ENCODE results near the gene CDKN2A.
A peak's percentile ranks its signal among the peaks of the same experiment; 100 is the strongest.

Gene CDKN2A

GRCh38 chr9:21993893-21994555, at the start of gene CDKN2A:
CDKN2A (minus strand) TSS chr9:21994392.
- DNase-seq (ENCODE audit: low spot score) = peak; percentile 41

GRCh38 chr9:22043928-22044327, 49.7 kb upstream of the CDKN2A start:
- DNase-seq (ENCODE audit: low spot score) = no peak

GRCh38 chr9:22041775-22042174, 47.6 kb upstream of the CDKN2A start:
- DNase-seq (ENCODE audit: low spot score) = no peak

DNA sequence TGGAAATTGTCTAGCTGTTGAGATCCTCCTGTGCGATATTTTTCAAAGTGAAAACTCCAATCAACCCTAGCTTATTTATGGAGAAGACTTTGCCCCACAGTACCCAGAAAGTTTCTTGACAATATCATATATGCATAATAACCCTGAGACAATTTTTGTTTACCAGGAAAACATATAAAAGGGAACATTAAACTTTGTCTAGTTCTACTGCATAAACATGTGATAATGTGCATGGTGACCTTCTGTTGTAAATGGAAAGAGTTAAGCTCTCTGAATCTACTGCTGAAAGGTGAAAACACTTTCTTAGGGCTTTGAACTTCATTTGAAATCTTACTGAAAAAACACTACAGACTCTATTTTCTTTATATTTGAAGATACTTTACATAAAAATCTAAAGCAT, 47.2 kb upstream of the CDKN2A start:
- no peak for DNase-seq (ENCODE audit: low spot score)

GRCh38 chr9:22040760-22041159, 46.6 kb upstream of the CDKN2A start:
- DNase-seq (ENCODE audit: low spot score) = no peak

DNA sequence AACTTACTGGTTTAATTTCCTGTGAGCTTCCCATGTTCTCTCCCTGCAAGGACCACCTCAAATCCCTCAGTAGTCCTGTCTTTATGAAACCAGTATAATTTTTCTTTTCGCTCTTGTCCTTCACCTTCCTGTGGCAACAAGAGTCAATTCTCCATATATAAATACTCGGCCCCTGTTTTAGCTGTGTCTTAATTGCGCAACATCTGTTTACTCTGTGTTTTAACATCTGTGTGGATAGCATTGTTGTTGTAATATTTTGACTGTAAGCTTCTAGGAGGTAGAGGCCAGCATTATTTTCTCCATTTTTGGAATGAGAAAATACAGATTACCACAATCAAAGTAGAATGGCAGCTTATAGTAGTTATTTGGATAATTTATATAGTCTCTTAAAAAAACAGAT, 45.1 kb upstream of the CDKN2A start:
- no peak for DNase-seq (ENCODE audit: low spot score)

DNA sequence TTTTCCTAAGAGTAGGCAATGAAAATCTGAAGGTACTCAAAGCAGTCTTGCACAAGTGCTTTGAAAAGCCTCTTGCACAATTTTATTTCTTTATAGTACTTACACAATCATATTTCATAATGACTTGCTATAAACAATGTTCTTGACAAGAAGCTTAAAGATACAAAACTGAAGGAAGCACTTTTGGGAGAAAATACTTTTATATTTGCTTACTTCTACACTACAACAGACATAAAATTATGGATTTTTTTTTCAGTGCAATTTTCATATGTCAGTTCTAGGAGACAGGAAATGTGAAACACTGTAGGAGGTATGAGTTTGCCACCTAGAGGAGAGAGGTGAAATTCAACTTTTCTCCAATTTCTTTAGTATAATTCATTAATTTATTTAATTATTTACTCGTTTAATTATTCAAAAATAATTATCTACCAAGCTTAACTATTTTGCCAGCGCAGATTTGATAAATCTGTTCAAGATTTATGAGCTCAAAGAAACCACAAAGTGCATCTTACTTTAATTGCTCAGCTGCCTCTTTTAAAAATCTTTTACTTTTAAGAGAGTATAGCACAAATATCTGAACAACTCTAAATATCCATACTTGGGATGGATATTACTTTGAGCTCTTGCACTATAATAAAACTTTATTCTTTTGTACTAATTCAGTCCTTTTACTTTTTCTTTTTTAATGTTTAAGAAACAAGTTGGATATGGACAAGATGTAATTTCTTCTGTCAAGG, 43.9 kb upstream of the CDKN2A start:
- peak; percentile 23 for DNase-seq (ENCODE audit: low spot score)

DNA sequence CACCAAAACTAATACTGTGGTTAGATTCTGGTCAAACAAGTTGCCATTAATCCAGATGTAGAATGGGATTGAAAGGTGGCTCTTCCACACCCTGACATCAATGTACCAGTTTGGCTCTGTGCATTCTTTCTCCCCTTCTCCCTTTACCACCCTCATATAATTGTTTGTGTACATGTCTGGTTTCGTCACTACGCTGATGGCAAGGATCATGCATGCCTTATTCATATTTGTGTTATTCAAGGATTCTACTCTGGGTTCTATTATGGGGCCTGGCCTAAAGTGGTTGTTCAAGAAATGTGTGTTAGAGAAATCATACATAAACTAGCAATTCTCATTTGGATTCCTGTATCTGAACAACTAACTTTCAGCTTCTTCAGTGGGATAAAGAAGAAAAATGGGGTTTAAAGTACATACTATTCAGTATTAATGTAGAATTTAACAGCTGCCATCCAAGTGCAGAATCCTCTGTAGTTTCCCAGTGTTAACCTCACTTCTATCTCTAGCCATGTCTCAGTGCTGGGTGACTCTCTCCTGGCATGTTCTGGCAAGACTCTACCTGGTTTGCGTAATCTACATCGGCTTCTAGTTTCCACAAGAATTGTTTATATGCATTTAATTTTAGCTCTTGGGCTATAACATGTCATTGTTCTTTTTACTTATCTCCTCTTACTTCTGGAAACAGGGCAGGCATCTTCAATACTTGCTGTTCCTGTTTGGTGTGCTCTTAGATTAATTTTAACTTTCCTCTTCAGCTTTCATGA, 42.9 kb upstream of the CDKN2A start:
- no peak for DNase-seq (ENCODE audit: low spot score)

DNA sequence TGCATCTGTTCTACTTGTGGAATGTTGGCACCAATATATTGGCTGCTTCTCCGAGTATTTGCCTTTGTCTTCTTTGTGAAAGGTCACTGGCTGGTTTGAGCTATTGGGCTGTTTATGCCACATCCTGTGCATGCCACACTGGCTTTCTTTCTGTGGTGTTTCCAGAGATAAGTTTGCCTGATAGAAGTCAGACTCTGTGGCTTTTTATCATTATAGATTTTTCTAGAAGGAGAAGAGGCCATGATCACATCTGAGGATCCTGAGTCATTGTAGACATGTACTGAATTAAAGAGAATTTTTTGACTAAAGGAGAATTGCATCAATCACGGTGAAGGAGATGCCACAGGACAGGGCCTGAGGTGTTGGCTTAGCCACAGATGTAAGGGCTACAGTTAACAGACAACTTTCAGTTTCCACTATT, 41.4 kb upstream of the CDKN2A start:
- DNase-seq (ENCODE audit: low spot score) = no peak

- DNase-seq (ENCODE audit: low spot score) = no peak
Observed at GRCh38 chr9:22033012-22033630, 38.9 kb upstream of the CDKN2A start.

GRCh38 chr9:22031655-22032411, 37.6 kb upstream of the CDKN2A start:
- DNase-seq (ENCODE audit: low spot score) = no peak

DNA sequence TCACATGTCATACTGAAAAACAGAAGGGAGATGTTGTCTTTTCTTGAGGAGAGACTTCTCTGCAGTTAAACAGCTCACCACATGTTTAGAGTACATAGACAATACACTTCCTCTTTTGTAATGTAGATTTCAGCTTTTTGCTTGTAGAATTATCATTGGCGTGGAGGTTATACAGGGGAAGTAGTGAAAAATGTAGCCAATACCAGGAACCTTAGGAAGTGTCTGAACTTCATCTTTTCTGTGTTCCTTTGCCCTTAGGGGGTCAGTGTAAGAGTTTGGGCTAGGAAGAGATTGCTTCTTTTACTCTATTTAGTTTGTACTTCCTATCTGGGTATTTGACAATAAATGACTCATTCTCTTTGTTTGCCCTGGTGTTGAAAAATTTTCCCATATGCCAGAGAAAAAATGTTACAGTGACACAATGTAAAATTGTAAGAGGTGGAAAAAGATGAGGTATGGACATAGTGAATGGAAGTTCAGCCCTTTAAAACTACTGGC, 36.0 kb upstream of the CDKN2A start:
- DNase-seq (ENCODE audit: low spot score) = no peak

GRCh38 chr9:22029231-22029630, 35.0 kb upstream of the CDKN2A start:
- DNase-seq (ENCODE audit: low spot score) = no peak

DNA sequence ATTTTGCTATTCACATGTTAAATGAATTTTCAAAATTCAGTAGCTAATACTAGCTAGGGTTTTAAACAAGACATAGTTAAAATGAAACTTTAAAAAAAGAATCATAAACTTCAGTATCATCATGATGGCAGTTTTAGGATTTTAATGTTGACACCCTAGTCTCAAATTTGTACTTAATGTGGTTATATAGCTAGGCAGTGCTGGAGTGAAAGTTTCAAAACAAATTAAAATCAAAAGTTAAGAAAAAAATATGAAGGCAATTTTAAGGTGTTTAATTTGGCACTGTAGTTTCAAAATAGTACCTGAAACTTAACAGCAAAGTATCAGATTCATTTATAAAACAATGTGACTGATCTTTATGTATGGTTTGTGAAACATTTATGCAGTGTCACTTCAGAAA, 34.2 kb upstream of the CDKN2A start:
- DNase-seq (ENCODE audit: low spot score) = no peak

- DNase-seq (ENCODE audit: low spot score) = no peak
Observed at GRCh38 chr9:22026696-22027095, 32.5 kb upstream of the CDKN2A start.

DNA sequence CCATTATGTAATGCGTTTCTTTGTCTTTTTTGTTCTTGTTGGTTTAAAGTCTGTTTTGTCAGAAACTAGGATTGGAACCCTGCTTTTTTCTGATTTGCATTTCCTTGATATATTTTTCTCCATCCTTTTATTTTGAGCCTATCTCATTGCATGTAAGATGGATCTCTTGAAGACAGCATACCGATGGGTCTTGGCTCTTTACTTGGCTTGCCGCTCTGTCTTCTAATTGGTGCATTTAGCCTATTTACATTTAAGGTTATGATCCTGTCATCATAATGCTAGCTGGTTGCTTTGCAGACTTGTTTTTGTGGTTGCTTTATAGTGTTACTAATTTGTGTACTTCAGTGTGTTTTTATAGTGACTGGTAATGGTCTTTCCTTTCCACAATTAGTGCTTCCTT, 28.2 kb upstream of the CDKN2A start:
- DNase-seq (ENCODE audit: low spot score) = no peak

GRCh38 chr9:22010866-22011625, 16.9 kb upstream of the CDKN2A start:
- DNase-seq (ENCODE audit: low spot score) = peak; percentile 27

- no peak for DNase-seq (ENCODE audit: low spot score)
Observed at GRCh38 chr9:22009506-22009867, 15.3 kb upstream of the CDKN2A start.

- DNase-seq (ENCODE audit: low spot score) = peak; percentile 94
Observed at GRCh38 chr9:22008717-22009505, 14.7 kb upstream of the CDKN2A start, which contains the start of gene CDKN2B. CDKN2B (minus strand) TSS chr9:22009305; CDS start chr9:22008953, 352 bp downstream.

DNA sequence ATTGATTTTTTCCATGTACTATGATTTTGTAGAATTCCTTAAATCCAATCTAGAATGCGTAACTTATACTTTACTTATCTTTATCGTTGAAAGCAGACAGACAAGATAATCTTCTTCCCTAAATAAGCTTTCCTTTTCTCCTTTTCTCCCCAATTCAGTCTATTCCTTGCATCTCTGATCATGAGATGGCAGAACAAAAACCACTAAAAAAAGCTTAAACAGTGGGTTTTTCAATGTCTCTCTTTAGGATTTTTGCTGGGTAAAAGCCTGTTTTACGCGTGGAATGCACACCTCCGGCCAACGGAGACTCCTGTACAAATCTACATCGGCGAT, 14.2 kb upstream of the CDKN2A start:
- no peak for DNase-seq (ENCODE audit: low spot score)

All from germinal center (tissue), 1 donor.